HTR-8/SVneo (cell line): Measurements from ENCODE around the gene TNKS1BP1.

Experiments used
- DNase-seq: peaks from one replicate; pipeline ENCODE4 v3.0.0; 2011; ENCODE audit warnings: low spot score, mixed read lengths; ENCODE audit not compliant: insufficient read length
- FAIRE-seq: peaks from 2 replicates; lab custom pipeline; 2011; peaks lifted over from hg19 to GRCh38; lab: Jason Lieb, UNC

TNKS1BP1 gene

DNA sequence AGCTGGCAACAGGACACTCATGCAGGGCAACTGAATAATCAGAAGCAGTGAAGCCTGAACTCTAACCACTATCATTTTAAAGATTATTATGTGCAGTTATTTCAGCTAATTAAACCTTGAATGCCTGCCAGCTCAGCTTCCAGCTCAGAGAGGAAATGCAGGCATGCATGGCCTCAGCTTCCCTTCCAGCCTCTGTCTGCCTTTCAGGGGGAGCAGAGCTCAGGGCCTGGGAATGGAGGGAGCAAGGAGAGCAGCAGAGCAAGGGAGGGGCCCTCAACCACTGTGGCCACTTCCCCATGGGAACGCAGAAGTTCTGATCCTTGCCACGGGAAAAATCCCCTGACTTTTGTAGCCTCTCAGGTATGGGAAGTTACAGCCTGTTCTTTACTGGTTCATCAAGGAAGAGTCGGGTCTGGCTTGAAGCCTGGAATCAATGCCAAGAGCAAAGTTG, 55.2 kb downstream of the TNKS1BP1 start:
- FAIRE-seq (no peak), DNase-seq (no peak)

DNA sequence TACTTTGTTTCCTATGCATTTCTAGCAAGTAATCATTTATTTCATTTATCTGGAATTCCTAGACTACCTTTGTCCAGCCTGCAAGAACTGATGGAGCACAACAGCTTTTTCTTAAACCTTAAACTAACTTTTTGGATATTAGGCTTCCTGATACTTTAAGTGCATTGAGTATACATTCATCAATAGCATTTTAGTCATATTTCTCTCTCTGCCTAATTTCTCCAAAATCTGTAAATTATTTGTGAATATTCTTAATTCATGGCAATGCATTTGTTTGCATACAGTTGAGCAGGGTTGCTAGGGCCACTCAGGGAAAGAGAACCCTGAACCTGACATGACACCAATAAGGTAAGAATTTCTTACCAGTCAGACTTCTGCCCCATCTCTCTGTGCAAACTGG, 58.6 kb downstream of the TNKS1BP1 start:
- DNase-seq (no peak), FAIRE-seq (no peak)

DNA sequence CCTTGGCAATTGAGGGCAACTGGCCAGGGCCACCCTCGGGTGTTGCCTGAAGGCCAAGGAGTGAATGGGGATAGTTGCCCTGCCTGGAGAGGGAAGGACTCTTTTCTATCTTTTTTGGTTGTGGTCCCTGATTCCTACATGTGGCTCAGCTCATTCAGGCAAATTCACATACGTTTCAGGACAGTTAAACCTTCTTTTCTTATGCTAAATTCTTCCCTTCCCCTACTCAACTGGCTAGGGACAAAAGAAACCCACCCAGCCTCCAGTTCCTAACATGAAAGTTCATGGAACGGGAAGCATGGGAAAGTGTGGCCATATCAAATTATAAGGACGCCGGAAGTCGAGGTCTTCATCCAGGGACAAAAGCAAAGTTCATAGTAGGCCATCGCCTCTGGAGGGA, 61.4 kb downstream of the TNKS1BP1 start:
- DNase-seq (no peak), FAIRE-seq (no peak)

DNA sequence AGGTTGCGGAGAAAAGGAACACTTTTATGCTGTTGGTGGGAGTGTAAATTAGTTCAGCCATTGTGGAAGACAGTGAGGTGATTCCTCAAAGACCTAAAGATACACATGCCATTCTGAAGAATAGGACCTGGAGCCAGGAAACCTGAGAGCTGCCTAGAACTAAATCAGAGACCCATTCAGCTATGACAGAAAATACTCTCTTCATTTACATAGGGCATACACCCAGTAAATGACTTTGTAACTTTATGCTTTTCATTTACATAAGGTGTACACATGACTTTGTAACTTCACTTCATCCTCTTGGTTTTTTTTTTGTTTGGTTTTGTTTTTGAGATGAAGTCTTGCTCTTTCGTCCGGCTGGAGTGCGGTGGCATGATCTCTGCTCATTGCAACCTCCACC, 62.6 kb downstream of the TNKS1BP1 start:
- no peak for DNase-seq
- FAIRE-seq = no peak

DNA sequence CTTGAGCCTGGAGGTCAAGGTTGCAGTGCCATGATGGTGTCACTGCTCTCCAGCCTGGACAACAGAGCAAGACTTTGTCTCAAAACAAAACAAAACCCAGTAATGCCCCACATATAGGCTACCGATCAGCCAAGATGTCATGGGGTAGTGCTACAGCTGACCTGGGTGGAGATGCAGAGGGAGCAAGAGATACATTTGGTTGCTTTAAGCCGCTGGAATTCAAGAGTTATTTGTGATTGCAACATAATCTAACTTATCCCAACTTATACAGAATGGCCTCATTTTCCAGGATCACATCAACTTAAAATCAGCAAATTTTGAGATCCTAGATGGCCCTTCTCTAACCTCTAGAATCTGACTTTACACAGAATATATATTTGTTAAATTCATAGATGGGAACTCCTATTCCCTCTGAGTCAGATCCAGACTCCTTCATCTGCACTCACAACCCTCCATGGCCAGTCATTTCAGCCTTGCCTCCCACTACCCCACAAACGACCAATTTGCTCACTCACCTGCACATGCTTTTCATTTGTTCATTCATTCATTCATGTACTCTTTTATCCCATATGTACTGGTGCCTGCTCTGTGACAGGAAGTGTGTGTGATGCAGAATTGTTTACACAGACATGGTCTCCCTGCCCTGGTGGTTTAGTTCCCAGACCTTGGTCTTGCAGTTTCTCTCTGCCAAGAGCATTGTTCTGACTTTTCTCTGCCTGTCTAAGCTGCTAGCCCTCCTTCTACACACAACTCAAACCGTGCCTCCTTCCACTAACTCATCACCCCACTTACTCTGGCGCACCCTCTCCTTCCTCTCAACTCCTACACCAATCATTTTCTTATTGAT, 63.6 kb downstream of the TNKS1BP1 start:
- DNase-seq (no peak), FAIRE-seq (no peak)

DNA sequence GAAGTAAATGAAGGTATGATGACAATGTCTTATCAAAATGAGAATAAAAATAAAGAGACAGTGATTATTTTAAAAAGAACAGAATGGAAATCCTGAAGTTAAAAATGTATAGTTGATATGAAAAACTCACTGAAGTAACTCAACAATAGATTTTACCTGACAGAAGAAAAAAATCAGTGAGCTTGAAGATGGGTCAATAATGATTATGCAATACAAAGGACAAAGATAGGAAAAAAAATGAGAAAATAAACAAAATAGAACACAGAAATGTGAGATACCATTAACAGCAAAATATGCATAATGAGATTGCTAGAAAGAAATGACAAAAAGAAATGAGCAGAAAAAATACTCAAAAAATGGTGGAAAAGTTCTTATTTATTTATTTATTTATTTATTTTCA, 68.6 kb downstream of the TNKS1BP1 start:
- no peak for FAIRE-seq
- no peak for DNase-seq

DNA sequence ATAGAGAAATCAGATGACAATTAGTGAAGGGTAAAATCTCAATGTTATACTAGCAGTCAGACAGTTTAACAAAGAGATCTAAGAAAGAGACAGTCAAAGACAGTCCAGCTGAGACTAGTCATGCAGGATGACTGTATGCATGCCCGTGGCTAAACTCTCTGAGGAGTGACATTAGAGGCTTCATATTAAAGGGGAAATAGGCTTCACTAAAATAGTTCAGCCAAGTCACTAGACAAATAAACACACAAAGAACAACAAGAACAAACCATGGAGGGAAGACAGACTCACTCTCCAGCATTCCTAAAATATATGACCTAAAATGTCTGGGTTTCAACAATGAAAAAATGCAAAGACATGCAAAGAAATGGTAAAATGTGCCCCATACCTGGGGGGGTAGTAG, 69.1 kb downstream of the TNKS1BP1 start:
- no peak for DNase-seq
- no peak for FAIRE-seq

DNA sequence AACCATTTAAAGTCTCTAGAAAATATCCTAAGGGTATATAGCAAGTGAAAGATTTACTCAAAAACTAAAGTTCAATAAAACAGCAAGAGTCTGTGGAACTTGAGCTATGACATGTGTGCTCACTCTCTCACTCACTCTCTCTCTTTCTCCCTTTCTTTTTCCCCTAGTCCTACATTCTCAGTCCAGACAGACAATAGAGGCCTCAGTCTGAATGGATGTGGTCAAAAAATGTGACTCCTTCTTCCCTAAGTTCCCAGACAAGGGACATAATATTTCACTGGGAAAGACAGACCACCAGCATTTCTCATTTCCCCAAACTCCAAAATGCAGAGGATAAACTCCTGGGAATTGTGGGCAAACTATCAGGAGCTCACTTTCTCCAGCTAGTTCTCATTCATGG, 70.1 kb downstream of the TNKS1BP1 start:
- FAIRE-seq = no peak
- no peak for DNase-seq

DNA sequence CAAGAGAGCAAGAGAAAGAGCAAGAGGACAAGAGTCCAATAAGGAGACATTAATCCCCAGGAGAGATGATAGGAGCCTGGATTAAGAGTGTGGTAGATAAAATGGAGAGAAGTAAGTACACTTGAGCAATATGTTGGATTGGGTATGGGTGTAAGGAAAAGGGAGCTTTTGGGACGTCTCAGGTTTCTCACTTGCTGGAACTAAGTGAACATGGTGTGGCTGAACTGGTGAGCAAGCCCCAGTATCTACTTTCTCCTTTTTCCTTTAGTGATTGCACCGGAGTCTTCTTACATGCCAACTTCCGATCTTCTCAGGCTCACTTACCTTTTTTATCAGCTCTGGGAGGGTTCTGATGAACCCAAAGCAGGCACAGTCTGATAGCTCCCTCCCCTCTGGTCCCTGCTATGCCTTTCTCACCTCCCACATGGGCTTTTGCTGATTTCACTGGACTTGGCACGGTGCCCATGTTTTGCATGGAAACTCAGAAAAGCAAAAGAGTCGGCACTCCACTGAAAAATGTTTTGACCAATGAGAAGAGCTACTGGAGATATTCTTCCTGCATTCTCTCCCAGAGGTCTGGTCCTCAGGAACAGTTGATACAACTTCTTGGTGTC, 73.2 kb downstream of the TNKS1BP1 start:
- DNase-seq (no peak), FAIRE-seq (no peak)

DNA sequence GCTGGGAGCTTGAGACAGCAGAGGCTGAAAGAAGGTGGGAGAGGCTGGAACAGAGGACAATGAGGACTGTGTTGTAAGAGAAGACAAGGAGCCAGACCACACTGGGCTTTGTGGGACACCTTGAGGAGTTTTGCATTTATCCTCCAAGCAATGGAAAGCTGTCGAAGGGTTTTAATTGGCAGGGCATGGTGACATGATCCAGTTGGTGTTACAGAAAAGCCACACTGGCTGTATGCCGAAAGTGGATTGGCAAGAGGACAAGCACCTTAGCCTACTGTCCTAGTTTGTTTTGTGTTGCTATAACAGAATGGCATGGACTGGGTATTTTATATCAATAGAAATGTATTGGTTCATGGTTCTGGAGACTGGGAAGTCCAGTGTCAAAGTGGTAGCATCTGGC, 73.7 kb downstream of the TNKS1BP1 start:
- no peak for FAIRE-seq
- no peak for DNase-seq
